Pulmonary artery endothelial cell (primary cell): ENCODE data around the gene KCNJ2. TPM values are rescaled to one million over a fixed set of nuclear protein-coding genes. Genes with fewer than 3 reads are reported as not detected.

ENCODE experiments used
- DNase-seq: peaks from one replicate; pipeline ENCODE4 v3.0.0-alpha.2; 2011; ENCODE audit warnings: low read depth, low spot score
- total RNA-seq: library from RNA; depleted of rRNA; stranded (reverse); fragments of >200 nt; gene quantifications from 2 replicates; pipeline ENCODE4 v1.2.3, GENCODE V29; 2014

Gene KCNJ2
- total RNA-seq, 1 donor from 2014 or later = 33.3 TPM

DNA sequence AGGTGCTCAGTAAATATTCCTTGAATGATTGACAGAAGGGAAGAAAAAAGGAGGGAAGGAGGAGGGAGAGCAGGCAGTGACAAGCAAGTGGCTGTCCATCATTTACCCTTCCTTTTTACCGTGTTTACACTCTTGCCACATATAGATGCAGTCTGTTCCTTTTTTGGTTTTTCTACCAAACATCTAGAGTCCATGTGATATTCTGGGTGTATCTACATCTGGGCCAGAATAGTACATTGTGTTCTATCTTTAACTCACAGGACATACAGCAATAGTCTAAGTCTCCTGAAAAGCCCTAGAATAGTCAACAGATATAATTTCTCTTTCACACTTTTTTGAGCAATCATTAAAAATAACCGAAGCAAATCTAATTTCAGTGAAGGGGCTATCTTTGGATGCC lies 33.5 kb downstream of the KCNJ2 start:
- no peak for DNase-seq

DNA sequence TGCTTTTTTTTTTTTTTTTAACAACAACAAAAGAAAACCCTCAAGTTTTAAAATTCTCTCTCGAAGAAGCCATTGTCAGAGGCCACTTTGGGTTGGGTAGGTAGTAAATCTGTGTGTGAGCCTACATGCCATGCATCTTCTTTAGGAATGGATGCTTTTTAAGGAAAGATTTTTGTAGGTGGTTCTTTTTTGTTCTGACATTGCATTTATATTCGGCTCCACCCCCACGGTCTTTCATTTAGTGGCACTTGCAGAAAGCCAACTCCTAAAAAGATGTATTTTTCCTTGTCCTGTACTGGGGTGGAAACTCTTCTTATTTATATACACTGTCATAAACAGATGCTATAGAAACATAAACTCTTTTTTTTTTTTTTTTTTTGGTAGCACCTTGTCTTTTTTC lies 35.1 kb downstream of the KCNJ2 start:
- no peak for DNase-seq

- DNase-seq = no peak
These were observed 36.1 kb downstream of the KCNJ2 start for GRCh38 chr17:70205401-70205800.

GRCh38 chr17:70206361-70207010 lies 37.2 kb downstream of the KCNJ2 start:
- no peak for DNase-seq

DNA sequence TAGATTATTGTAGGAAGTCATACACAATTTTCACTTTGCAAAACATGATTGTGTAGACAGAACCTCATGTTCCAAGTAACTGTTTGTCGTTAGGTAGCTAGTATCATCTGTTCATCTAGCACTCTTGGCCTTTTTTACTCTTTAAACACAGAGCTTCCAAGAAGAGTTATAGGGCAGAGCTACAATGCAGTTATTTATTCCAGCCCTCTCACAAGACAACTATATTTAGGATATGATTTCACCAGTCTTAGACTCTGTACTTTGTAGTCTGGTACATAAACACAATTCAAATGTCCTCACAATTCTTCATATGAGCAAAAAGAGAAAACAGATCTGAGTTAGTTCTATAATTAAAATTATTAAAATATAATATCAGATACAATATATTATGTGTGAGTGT lies 37.9 kb downstream of the KCNJ2 start:
- DNase-seq = no peak

GRCh38 chr17:70208080-70208794 lies 38.9 kb downstream of the KCNJ2 start:
- no peak for DNase-seq

- DNase-seq = no peak
These were observed 39.7 kb downstream of the KCNJ2 start for GRCh38 chr17:70208825-70209555.

DNA sequence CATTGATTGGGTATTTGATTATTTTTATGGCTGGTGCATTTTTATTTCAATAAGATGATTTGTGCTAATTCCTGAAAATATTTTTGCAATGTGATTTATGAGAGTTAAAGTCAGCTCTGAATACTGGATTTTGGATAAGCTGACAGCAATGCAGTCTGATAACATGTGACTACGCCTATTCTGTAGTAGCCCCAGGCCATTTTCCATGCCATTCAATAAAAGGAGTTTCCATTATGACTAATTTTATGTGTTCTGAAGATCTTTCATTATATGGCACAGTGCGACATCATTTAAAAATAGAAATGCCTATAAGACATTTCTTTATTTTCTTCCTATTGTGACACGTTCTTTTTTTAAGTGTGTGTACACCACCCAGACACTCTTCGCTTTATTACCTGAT lies 46.3 kb downstream of the KCNJ2 start:
- DNase-seq = no peak

DNA sequence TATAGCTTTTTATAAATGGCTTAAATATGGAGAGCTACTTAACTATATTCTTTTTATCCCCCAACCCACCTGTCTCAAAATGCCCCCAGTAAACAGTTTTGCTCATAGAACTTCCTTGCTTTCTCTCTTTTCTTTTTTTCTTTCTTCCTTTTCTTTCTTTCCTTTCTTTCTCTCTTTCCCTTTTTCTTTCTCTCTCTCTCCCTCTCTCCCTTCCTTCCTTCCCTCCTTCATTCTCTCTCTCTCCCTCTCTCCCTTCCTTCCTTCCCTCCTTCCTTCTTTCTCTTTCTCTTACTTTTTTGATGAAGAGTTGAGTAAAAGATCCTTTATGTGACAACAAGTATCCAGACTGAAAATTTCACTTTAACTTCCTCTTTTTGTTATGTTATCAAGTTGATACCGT lies 48.2 kb downstream of the KCNJ2 start:
- no peak for DNase-seq

DNA sequence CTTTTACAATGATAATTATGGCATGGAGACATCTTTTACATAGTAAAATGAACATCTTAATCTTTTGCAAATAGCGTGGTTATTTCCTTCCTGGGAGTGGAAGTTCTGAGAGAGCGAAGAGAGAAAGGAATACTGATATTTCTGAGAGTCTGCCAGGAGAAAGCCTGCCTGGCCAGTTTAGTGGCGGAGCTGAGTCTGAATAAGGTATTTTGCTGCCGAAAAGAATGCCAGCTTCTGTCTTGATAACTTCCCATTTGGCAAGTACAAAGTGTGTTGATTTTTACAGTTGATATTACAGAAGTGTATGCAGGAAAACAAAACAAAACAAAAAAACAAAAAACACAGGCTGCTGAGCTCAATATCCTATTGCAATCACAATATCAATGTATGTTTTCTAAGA lies 55.9 kb downstream of the KCNJ2 start:
- no peak for DNase-seq

Other genes starting within 250 kb of the KCNJ2 start
- gene KCNJ16, start 94.3 kb upstream of the KCNJ2 start, total RNA-seq = 0.07 TPM in 1 of 2 replicates, not detected in the other